ENCODE data around the gene BPIFB3.
"Not testable (repeated sequence)": the region's sequence is repeated elsewhere in the genome, so short reads cannot be mapped to it uniquely, and the experiment has no call there.

The BPIFB3 gene

DNA sequence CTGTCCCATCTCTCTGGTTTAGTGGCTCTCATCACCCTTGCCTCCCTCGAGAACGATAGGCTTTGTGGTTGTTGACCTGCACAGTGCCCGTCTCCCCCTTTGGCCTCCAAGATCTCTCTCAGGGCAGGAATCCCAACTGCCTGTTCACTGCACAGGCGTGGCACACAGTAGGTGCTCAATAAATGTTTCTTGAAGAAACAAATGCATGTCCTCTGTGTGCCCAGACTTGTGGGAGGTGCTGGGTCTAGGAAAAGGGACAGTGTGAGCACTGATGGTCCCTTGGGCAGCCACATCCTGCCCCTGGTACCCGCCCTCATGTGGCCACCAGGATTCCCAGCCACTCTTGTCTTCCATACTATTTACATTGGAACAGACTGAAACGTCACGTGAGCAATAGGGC, 24.8 kb upstream of the BPIFB3 start:
- no peak for DNase-seq

- DNase-seq = no peak
Measured at GRCh38 chr20:33030076-33030475, 23.6 kb upstream of the BPIFB3 start.

- DNase-seq = no peak
Measured at GRCh38 chr20:33030569-33030968, 23.1 kb upstream of the BPIFB3 start.

DNA sequence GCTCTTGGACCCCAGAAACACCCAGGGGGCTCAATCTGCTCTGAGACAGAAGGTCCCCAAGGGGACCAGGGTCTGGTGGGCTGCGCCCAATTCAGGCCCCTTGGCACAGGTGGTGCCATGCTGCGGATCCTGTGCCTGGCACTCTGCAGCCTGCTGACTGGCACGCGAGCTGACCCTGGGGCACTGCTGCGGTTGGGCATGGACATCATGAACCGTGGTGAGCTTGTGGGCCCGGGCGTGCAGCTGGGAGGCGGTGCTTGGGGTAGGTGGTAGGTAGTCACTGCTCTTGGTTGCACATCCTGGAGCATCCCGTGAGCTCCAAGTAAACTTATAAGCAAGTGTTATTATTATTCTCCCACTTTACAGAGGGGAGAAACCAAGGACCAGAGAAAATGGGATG, 22.2 kb upstream of the BPIFB3 start, which contains the start of gene BPIFB6:
Gene BPIFB6 (plus strand): TSS at position 118 of the 400 bp plus-strand sequence. CDS start 0 bp downstream, at position 118.
- DNase-seq = no peak

DNA sequence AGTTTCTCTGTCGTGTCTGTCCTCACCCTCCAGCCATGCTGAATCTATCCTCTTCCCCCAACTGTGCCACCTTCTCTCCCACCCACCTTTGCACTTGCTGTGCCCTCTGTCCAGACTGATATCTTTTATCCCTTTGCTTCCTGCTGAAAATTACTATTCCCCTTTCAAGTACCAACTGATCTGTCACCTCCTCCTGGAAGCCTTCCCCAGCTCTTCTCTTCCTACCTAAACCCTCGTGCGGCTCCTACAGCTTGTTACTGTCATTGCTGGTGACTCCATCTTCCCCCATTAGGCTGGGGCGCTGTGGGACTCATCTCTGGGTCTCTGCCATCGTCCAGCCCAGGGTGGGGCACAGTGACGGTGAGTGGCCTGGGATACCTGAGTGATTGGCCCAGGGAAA, 21.1 kb upstream of the BPIFB3 start:
- DNase-seq = no peak

- no peak for DNase-seq
Measured at GRCh38 chr20:33033381-33033780, 20.3 kb upstream of the BPIFB3 start.

- no peak for DNase-seq
Measured at GRCh38 chr20:33034115-33034514, 19.6 kb upstream of the BPIFB3 start.

GRCh38 chr20:33034901-33035492, 18.7 kb upstream of the BPIFB3 start:
- no peak for DNase-seq

GRCh38 chr20:33037456-33037855, 16.2 kb upstream of the BPIFB3 start:
- DNase-seq = no peak

DNA sequence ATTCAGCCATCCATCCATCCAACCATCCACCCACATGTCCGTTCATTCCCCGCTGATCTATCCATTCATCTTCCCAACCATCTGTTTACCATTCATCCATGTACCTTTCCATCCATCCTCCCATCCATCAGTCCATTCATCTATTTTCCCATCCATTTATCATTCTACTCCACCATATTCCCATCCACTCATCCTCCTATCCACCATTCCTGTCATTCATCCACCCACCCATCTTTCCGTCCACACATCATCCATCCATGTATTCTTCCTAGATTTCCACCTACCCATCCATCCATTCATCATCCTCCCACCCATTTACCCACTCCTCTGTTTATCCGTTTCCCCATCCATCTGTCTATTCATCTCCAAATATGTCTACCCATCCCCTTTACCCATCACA, 15.5 kb upstream of the BPIFB3 start:
- DNase-seq = no peak

DNA sequence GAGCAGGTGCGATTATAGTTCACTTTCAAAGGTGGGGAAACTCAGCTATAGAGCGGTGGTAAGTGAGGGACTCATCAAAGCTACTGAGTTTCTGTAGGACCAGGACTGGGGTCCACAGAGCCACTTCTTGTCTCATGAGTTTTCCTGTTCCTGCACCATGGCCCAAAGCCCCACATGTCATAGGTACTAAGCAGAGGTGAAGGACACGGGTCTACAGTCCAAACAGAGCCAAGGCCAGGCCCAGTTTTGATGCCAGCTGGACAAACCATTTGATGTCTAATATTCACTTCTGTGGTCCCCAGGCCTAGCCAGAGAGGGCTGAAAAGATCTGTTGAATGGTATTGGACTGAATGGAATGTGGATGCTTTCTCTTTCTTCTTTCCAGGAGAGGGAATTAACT, 11.3 kb upstream of the BPIFB3 start:
- no peak for DNase-seq

DNA sequence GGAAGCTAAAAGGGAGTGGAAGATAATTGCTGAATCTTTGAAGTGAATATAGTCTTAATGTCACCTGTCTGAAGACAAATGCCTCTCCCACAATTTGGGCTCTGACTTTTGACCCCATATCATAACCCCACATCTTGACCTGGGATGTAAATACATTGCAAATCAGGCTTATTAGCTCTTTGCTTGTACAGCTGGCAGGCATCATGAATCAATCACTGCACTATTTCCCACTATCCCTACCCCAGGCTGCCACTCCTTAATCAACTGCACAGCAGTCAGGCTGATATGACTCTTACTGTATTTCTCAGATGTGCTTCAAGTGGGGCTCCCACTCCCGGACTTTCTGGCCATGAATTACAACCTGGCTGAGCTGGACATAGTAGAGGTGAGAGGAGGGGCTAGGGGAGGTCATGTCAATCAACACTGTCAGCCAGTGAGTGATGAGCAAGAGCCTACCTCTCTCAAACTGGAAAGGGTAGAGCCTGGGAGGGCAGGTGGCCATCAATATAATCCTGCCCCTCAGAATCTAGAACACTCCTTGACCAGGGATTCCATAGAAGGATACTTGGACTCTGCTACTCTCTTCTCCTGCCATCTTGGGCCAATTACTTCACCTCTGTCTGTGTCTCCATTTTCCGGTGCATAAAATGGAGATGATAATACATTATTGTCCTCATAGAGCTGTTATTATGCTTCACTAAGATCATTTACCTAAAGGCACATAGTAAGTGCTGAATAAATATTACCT, 10.5 kb upstream of the BPIFB3 start:
- DNase-seq = no peak

DNA sequence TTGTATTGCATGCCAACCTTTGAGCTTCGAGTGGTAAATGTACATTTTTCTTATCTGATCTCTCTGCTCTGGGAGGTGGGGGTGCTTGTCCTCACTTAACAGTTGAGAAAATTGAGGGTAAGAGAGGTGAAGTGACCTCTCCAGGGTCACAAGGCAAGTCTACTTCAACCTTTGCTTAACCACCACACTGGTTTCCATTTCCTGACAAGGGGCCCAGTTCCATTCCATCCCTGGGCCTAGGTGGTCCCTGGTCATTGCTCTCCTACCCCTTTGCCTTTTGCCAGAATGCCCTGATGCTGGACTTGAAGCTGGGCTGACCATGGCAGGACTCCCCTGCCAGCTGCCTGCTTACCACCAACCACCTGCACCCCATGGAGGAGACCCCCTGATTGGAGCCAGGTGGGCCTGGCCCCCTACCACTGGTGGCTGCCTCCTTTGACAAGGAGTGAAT, 9.9 kb upstream of the BPIFB3 start:
- DNase-seq = no peak

DNA sequence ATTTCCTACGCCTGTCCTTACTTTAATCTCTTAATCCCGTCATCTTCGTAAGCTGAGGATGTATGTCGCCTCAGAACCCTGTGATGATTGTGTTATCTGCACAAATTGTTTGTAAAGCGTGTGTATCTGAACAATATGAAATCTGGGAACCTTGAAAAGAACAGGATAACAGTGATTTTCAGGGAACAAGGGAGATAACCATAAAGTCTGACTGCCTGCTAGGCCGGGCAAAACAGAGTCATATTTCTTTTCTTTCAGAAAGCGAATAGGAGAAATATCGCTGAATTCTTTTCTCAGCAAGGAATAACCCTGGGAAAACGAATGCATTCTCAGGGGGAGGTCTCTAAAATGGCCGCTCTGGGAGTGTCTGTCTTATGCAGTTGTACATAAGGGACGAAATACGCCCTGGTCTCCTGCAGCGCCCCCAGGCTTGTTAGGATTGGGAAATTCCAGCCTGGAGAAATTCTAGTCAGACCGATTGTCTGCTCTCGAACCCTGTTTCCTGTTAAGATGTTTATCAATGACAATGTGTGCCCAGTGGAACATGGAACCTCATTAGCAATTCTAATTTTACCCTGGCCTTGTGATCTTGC, 8.5 kb upstream of the BPIFB3 start:
- DNase-seq = not testable (repeated sequence)

DNA sequence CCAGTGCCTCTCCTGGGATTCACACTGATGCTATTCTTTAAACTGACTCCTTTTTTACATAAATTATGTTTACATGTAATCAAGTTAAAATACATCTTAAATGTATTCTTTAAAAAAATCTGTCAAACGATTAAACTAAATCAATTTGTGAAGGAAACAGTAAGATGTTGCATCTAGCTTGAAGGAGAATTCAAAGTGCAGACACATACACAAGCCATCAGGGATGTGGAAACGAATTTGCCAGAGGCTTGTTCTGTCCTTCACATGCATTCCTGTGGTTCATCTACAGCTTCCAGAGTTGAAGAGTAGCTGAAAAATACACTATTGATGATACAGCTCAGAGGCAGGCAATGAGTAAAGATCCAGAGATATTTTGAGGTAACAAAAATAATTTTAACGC, 7.3 kb upstream of the BPIFB3 start:
- no peak for DNase-seq

DNA sequence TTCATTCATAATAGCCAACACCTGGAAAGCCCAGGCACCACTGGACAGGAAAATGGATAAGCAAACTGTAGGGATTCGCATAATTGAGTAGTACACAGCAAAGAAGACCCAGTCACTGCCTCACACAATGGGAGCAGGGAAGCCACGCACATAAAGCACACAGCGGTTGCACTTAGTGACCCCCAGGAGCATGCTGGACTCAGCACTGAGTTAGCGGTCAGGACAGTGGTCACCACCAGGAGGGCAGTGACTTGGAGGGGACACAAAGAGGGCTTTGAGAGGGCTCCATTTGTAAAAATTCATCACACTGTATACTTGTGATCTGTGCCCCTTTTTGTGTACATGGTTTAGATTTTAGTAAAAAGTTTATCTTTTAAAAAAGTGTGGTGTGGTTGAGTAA, 2.4 kb upstream of the BPIFB3 start:
- no peak for DNase-seq

DNA sequence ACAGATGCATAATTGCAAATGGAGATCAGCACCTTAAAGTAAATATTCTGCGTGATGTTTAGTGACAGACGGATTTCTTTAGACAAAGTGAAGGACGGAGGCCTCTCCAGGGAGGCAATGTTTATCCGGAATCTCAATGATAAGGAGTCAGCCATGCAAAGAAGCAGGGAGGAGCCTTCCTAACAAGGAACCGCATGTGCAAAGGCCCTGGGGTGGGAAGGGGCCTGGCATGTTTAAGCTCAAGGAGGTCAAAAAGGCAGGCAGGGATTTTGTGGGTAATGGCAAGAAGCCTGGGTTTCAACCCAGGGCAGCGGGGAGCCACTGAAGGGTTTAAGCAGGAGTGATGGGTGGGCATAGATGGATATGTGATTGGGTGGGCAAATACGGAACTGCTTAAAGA, 678 bp downstream of the BPIFB3 start:
- no peak for DNase-seq

DNA sequence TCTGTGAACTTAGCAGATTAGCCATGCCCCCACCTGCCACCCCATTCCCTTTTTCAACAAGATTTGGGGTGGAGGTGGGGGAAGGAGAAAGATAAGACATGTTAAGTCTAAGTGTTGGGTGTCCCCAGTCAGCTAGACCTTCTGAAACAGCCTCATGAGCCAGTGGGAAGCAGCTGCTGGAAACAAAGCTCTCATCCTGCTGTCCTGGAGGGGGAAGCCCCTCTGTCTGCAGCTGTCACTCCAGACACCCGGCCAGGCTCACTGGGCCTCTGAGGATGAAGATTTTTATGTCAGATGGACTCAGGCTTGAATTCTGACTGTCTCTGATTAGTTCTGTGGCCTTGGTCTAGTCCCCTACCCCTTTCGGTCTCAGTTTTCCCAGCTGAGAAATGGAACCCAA, 1.1 kb downstream of the BPIFB3 start:
- DNase-seq = no peak

DNA sequence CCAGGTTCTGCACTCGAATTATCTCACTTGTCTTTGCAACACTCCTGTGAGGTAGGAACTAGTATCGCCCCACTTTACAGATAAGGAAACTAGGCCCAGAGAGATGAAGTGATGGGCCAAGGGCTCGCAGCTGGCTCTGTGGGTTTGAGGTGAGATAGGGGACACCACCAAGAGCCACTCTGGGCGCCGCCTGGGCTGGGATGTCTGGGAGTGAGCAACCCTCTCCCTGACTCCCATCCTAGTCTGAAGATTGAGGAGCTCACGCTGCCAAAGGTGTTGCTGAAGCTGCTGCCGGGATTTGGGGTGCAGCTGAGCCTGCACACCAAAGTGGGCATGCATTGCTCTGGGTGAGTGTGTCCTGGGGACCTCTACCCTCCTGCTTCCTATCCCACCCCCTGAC, 5.4 kb downstream of the BPIFB3 start:
- DNase-seq = no peak

DNA sequence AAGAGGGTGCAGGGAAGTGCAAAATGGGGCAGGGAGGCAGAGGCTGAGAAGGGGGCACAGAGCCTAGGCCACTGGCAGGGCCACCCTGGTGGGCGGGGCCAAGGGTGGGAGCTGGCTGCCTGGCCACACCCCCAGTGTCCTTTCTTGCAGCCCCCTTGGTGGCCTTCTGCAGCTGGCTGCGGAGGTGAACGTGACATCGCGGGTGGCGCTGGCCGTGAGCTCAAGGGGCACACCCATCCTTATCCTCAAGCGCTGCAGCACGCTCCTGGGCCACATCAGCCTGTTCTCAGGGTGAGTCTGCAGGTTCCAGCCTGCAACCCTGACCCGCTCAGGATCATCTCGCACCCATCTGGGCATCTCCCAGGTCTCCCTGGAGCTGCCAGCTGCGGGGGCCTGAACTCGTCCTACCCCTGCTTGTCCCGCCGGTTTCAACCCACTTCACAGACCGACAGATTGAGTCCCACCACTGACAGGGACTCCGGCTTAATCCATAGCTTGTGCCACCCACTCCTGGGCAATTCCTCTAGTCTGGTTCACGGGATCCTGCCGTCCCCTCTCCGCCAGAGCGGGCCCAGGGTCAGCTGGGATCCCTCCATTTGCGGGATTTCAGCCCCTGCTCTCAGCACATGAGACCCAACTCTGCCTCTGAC, 6.2 kb downstream of the BPIFB3 start:
- no peak for DNase-seq

- DNase-seq = no peak
Measured at GRCh38 chr20:33061658-33062028, 7.9 kb downstream of the BPIFB3 start.

DNA sequence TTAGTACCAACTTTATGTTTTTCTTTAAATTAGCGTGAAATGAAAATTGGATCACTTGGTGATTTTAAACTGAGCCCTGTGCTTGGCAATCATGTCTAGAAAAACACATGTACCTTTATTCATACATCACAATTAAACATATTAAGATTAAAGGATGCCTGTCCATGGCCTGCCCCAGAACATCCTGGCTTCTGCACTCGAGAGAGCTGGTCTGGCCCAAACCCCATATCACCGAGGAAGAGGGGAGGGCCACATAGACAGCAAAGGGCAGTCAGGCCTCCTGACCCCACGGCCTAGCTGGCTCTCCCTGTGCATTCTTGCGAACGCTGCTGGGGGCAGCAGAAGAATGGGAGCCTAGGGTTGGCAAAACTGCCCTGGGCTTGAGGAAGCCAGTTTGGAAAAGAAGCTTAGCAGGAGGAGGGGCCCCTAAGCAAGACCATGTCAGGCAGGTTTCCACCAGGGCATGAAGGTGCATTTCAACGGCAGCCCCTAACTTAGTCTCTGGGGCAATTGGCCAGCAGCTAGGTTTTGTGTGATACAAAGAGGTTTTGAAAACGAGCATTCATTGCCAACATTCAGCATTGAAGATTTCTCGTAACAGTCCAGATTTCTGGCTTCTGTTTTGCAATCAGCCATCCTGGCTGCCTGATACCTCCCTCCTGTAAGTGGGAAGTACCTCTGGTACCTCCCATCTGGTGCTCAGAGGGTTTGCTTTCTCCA, 8.6 kb downstream of the BPIFB3 start:
- no peak for DNase-seq

- DNase-seq = no peak
Measured at GRCh38 chr20:33062825-33063149, 9.1 kb downstream of the BPIFB3 start.

All from CD4-positive, alpha-beta T cell treated with Interleukin-1 beta for 1 hour (primary cell).